GM13976 (cell line): ENCODE measurements around the gene NBEA.

Experiments used
- DNase-seq: peaks from one replicate; pipeline ENCODE4 v3.0.0; 2012; ENCODE audit warnings: low spot score
- in situ Hi-C: fragments of 300-500 bp; cut with MboI; formaldehyde crosslinking; loops from one replicate; pipeline ENCODE4 v1.12.0; 2022; ENCODE audit warnings: low sequenced_read_pairs, mixed read lengths, inconsistent platforms; ENCODE audit not compliant: unreplicated experiment
- TF ChIP-seq, protein P1 (sequence below): IDR thresholded peaks from 2 replicates; pipeline ENCODE4 v1.5.1; 2012; ENCODE audit warnings: borderline replicate concordance, mild to moderate bottlenecking; ENCODE audit not compliant: insufficient read depth; ENCODE audit errors: extremely low read depth, missing control alignments, control extremely low read depth

The NBEA gene, protein sequence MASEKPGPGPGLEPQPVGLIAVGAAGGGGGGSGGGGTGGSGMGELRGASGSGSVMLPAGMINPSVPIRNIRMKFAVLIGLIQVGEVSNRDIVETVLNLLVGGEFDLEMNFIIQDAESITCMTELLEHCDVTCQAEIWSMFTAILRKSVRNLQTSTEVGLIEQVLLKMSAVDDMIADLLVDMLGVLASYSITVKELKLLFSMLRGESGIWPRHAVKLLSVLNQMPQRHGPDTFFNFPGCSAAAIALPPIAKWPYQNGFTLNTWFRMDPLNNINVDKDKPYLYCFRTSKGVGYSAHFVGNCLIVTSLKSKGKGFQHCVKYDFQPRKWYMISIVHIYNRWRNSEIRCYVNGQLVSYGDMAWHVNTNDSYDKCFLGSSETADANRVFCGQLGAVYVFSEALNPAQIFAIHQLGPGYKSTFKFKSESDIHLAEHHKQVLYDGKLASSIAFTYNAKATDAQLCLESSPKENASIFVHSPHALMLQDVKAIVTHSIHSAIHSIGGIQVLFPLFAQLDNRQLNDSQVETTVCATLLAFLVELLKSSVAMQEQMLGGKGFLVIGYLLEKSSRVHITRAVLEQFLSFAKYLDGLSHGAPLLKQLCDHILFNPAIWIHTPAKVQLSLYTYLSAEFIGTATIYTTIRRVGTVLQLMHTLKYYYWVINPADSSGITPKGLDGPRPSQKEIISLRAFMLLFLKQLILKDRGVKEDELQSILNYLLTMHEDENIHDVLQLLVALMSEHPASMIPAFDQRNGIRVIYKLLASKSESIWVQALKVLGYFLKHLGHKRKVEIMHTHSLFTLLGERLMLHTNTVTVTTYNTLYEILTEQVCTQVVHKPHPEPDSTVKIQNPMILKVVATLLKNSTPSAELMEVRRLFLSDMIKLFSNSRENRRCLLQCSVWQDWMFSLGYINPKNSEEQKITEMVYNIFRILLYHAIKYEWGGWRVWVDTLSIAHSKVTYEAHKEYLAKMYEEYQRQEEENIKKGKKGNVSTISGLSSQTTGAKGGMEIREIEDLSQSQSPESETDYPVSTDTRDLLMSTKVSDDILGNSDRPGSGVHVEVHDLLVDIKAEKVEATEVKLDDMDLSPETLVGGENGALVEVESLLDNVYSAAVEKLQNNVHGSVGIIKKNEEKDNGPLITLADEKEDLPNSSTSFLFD (N-terminal part only)

DNA sequence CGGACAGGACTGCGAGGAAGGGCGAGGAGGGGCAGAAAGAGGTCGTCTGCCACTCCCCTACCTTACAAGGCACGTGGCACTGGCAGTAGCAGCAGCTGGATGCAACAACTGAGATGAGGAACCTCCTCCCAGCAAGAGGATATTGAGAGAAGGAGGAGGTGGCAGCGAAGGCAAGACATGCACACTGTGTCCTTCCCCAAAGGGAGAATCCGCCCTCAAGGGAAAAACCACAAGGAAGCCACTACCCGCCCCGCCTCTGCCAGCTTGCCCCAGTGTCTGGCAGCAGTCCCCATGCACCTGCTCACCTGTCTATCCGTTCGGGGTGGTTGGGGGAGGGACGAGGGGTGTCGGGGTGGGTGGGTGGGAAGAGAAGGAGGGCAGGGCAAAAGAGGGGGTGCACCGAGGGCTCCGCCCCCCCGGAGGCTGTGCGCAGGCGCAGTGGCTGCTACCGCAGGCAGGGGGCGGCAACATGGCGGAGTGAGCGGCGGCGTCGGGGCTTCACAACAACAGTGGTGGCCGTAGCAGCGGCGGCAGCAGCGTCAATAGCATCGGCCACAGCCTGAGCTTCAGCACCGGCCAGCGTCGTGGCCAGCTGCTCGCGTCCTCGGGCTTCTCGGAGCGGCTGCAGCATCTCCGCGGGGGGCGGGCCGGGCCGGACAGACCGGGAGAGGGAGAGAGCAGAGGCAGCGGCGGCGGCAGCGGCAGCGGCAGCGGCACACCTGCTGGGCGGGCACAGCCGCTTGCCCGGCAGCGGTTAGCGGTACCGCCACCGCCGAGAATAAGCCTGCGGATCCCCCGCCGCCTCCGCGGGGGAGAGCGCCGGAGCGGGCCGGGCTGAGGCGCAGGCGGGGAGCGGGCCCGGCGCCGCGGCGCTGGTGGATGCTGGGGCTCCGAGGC is at the start of gene NBEA:
Gene NBEA, plus strand, starts transcription at position 436 of the 897 bp plus-strand sequence. CDS start 551 bp downstream, outside the sequence.
- DNase-seq = peak; percentile 88
- TF ChIP-seq, protein P1, sequence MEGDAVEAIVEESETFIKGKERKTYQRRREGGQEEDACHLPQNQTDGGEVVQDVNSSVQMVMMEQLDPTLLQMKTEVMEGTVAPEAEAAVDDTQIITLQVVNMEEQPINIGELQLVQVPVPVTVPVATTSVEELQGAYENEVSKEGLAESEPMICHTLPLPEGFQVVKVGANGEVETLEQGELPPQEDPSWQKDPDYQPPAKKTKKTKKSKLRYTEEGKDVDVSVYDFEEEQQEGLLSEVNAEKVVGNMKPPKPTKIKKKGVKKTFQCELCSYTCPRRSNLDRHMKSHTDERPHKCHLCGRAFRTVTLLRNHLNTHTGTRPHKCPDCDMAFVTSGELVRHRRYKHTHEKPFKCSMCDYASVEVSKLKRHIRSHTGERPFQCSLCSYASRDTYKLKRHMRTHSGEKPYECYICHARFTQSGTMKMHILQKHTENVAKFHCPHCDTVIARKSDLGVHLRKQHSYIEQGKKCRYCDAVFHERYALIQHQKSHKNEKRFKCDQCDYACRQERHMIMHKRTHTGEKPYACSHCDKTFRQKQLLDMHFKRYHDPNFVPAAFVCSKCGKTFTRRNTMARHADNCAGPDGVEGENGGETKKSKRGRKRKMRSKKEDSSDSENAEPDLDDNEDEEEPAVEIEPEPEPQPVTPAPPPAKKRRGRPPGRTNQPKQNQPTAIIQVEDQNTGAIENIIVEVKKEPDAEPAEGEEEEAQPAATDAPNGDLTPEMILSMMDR = no peak
- in situ Hi-C loops = no loop called here

DNA sequence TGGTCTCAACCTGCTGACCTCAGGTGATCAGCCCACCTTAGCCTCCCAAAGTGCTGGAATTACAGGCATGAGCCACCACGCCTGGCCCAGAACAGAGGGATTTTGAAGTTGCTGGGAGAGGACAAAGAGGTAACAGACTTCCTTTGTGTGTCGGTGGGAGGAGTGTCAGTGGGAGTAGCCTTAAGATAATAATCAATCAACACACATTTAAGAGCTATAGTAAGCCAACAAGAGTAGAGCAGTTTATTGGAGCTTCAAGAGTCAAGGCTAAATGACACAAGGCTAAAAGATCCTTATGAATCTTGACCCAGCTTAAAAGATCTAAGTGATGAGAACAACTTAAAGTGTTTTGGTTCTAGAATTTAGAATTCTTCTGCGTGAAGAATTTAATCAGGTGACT is 47.3 kb upstream of the NBEA start:
- in situ Hi-C loops = no loop called here
- TF ChIP-seq, protein P1 = no peak
- DNase-seq = no peak

DNA sequence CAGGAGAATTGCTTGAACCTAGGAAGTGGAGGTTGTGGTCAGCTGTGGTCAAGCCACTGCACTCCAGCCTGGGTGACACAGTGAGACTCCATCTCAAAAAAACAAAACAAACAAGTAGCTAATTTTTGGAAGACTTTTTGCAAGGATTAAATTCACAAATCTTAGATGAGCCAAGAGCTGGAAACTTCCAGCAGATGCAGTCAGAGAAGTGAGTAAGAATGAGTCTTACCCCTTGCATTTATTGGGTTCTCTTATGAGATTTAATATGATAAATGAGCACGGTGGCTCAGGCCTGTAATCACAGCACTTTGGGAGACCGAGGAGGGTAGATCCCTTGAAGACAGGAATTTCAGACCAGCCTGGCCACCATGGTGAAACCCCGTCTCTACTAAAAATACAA is 44.9 kb upstream of the NBEA start:
- in situ Hi-C loops = no loop called here
- TF ChIP-seq, protein P1 = no peak

DNA sequence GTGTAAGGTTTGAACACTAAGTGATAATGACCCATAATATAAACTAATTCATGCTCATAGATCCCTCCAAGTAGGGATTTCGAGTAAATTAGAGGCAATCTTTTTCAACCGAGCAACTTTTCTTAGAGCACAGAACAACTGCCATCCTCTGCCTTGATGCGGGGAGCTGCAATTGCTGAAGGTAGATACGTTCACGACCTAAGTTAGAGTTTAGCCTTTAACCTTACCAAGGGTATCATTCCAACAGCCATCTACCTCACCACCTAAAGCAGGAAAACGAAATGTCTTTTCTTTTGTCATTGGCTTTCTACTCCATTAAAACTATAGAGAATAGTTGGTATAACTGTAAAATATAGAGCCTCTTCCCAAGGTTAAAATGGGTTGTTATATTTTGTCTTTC is 42.2 kb upstream of the NBEA start:
- TF ChIP-seq, protein P1 = no peak
- DNase-seq = no peak
- in situ Hi-C loops = no loop called here

More for the DNA sequence above, 44.9 kb upstream of the NBEA start:
- no peak for DNase-seq

DNA sequence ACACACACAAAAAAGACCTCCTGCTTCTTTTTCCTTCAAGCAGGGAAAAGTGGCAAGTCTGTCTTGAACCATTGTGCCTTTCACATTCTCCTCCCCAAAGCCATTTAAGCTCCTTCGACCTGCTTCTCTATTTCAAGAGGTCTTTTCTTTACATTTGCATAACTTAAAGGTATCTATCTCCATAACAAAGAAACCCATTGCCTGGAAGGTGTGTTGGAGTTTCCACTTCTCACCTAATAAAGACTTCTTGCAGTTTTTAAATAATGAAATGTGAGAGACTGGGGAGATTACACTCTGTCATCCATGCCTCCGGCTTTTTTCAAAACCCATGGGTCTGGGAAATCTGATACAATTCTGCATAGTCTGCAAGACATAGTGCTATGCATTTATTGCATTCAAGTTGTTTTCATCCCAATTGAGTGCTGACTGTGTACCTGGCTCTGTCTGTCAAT is 41.8 kb upstream of the NBEA start:
- TF ChIP-seq, protein P1 = no peak
- in situ Hi-C loops = no loop called here
- DNase-seq = no peak
